Retinal pigment epithelial cell (primary cell): Measurements from ENCODE around the gene DIP2B.

ENCODE experiments used
- DNase-seq: peaks from one replicate; pipeline ENCODE4 v3.0.0-alpha.2; 2010; ENCODE audit warnings: low read depth
- H3K4me3 ChIP-seq: 2 replicates; pipeline ENCODE4 v1.5.1; 2011; ENCODE audit warnings: mild to moderate bottlenecking, low read length, control low read depth, moderate library complexity
- TF ChIP-seq, protein P1 (sequence below): conservative IDR thresholded peaks from 2 replicates; pipeline ENCODE4 v1.5.1; 2011; ENCODE audit warnings: low read depth, low read length, control low read depth, inconsistent platforms

The DIP2B gene

DNA sequence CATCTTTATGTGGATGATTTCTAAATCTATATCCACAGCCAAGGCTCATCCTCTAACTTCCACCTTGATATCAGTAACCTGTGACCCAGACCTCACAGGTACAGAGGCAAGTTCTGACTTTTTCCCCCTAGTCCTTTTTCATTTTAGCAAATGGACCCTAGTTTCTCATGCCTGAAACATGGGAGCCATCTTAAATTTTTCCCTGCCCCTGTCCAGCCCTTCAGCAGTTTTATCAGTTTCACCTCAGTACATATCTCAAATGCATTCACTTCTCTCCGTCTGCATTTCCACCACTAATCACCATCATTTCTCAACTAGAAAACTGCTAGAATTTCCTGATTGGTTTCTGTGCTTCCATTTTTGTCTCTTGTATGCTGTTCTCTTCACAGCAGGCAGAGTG lies 79.3 kb downstream of the DIP2B start:
- TF ChIP-seq, protein P1, sequence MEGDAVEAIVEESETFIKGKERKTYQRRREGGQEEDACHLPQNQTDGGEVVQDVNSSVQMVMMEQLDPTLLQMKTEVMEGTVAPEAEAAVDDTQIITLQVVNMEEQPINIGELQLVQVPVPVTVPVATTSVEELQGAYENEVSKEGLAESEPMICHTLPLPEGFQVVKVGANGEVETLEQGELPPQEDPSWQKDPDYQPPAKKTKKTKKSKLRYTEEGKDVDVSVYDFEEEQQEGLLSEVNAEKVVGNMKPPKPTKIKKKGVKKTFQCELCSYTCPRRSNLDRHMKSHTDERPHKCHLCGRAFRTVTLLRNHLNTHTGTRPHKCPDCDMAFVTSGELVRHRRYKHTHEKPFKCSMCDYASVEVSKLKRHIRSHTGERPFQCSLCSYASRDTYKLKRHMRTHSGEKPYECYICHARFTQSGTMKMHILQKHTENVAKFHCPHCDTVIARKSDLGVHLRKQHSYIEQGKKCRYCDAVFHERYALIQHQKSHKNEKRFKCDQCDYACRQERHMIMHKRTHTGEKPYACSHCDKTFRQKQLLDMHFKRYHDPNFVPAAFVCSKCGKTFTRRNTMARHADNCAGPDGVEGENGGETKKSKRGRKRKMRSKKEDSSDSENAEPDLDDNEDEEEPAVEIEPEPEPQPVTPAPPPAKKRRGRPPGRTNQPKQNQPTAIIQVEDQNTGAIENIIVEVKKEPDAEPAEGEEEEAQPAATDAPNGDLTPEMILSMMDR, result no peak
- H3K4me3 ChIP-seq, result no peak overlapping the region
- no peak for DNase-seq

DNA sequence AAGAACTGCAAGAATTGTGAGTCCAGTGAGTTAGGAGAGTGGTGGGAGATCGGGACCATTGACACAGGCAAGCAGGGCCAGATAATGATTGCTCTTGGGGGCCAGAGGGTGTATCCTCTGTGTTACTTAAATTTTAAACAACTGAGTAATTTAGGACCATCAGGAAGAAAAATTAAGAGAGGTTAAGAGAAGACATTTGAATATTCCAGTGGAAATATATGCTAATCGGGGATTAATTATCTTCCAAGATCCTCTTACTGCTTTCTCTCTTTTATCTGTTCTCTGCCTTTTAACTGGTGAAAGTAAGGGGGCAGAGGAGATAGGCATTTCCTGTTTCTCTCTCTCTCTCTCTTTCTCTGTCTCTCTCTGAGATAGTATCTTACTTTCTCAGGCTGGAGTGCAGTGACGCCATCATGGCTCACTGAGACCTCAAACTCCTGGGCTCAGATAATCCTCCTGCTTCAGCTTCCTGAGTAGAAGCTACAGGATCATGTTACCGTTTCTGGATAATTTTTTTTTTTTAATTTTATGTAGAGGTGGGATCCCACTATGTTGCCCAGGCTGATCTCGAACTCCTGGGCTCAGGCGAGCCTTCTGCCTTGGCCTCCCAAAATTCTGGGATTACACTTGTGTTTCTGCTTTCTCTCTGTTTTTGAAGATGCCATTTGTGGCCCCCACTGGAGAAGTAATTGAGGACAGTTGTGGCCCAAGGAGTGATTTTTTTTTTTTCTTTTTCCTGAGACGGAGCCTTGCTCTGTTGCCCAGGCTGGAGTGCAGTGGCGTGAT lies 85.1 kb downstream of the DIP2B start:
- no peak overlapping the region for H3K4me3 ChIP-seq
- TF ChIP-seq, protein P1, result no peak
- DNase-seq, result peak; percentile 69

DNA sequence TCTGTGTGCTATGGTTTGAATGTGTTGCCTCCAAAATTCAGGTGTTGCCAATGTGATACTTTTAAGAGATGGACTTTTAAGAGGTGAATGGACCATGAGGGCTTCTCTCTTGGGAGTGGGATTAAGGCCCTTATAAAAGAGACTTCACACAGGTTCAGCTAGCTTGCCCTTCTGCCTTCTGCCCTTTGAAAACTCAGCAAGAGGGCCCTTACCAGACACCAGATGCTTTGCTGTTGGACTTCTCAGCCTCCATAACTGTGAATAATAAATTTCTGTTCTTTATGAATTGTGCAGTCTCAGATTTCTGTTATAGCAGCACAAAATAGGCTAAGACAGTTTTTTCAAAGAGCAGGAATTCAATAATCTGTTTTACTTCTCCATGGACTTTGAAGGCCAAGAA lies 86.1 kb downstream of the DIP2B start:
- TF ChIP-seq, protein P1, result no peak
- no peak for DNase-seq
- H3K4me3 ChIP-seq, result no peak overlapping the region

DNA sequence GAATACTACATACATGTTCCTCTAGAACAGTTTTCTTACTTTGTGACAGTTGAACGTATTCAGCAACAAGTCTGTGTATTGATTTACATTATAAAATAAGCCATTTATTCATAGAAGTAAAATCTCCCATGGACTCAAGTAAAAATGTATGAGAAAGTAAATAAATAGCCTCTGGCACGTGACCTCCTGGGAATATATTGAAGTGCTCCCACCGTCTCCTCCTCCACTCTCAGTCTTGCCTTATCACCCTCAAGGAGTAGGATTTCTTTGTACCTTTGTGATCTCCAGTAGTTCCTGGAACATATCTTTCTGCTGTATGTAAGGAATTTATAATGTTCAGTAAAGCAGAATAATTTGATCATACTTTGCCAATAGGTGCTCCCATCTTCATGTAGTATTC lies 90.9 kb downstream of the DIP2B start:
- TF ChIP-seq, protein P1, result no peak
- no peak overlapping the region for H3K4me3 ChIP-seq
- DNase-seq, result no peak

DNA sequence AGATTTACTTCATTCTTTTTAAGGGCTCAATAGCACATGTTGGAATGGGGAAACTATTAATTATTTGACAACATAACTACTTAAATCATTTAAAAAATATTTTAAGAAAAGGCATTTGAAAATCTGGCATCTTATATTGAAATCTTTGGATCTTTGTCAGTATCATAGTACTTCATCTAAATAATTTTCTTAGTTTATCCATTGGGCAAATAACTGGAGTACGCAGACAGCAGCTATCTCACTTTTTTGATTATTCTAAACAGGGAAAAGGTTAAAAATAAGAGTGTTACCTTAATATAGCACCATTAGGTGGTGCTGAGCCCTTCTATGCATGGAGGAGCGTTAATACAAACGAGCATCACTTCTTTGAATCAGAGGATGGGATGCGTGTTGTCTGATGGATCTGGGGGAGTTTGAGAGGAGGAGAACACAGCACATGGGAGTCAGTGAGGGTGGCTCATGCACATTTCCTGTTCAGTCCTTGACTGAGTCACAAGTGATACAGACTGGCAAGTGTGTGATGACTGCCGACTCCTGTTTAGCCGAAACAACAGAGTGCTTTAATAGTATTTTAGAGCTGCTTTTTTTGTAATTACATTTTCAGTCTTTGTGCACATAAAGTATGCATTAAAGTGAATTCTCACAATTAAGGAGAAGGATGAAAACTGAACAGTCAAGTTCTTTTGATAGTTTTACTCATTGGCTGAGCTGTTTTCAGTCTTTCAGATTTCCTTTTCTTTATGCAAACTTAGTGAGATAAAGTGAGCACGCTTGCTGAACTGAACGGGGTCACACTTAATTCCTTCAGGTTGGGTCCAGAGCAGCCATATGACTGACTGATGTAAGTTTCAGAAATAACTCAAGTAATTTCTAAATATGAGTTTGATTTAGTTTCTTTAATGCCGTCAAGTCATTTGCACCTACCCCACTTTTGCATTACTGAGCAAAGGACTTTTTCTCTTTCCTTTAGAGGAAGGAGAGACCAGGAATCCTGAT lies 92.7 kb downstream of the DIP2B start:
- TF ChIP-seq, protein P1, result peak; percentile 4
- DNase-seq, result no peak
- H3K4me3 ChIP-seq, result peak overlapping the region; percentile 18

DNA sequence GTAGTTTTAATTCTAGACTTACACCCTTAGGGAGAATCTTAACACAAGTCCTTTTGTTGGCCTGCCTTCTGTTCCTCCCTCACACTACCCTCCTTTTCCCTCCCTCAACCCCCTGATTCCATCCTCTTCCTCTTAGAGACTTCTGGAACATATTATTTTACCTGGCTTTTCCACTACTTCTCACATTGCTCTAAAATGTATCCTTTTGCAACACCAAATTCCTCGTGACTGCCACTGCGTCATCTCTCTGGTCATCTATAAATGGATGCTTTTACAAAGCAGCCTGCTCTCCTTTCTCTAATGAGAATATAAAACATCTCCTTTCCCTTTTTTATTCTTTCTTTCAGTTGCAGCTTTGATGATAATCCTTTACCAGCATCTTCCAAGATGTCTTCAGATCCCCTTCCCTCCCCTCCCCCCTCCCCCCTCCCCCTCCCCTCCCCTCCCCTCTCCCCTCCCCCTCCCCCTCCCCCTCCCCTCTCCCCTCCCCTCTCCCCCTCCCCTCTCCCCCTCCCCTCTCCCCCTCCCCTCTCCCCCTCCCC lies 93.6 kb downstream of the DIP2B start:
- H3K4me3 ChIP-seq, result no peak overlapping the region
- DNase-seq, result no peak
- TF ChIP-seq, protein P1, result no peak
